Keratinocyte (primary cell): ENCODE results near the gene UNK. TPM values are rescaled to one million over a fixed set of nuclear protein-coding genes. Genes with fewer than 3 reads are reported as not detected.

Source experiments
- DNase-seq: peaks from one replicate; pipeline ENCODE4 v3.0.0-alpha.2; 2011; ENCODE audit warnings: low read depth, missing footprints, low spot score
- FAIRE-seq: peaks from 2 replicates; lab custom pipeline; 2011; peaks lifted over from hg19 to GRCh38; lab: Jason Lieb, UNC
- H2AFZ ChIP-seq: 2 replicates; pipeline ENCODE4 v1.6.0; 2012; ENCODE audit warnings: low read length, control low read depth, inconsistent platforms; ENCODE audit not compliant: control insufficient read depth
- H3K27ac ChIP-seq: 2 replicates; pipeline ENCODE4 v1.5.1; 2011; ENCODE audit warnings: low read length; ENCODE audit not compliant: control insufficient read depth, insufficient read depth
- H3K27me3 ChIP-seq: 3 replicates; pipeline ENCODE4 v1.6.0; 2011; ENCODE audit warnings: low read length; ENCODE audit not compliant: control insufficient read depth, insufficient read depth; ENCODE audit errors: extremely low read depth
- H3K36me3 ChIP-seq, 2 experiments: 2 replicates in 1 of 2; 3 replicates in 1 of 2; pipeline ENCODE4 v1.5.1; 2011; ENCODE audit warnings: low read length in 2 of 2, mild to moderate bottlenecking in 1 of 2; ENCODE audit not compliant: control insufficient read depth in 2 of 2, insufficient read depth in 2 of 2; ENCODE audit errors: extremely low read depth in 1 of 2
- H3K4me1 ChIP-seq: 3 replicates; pipeline ENCODE4 v1.5.1; 2011; ENCODE audit warnings: low read length; ENCODE audit not compliant: control insufficient read depth, insufficient read depth; ENCODE audit errors: extremely low read depth
- H3K4me2 ChIP-seq: 3 replicates; pipeline ENCODE4 v1.6.0; 2011; ENCODE audit warnings: low read depth, low read length; ENCODE audit not compliant: control insufficient read depth, insufficient read depth; ENCODE audit errors: extremely low read depth
- H3K4me3 ChIP-seq, 3 experiments: fragments of 200-600 bp in 1 of 3; sonication (generic) in 1 of 3; 2 replicates in 2 of 3; 3 replicates in 1 of 3; pipeline ENCODE4 v1.5.1; 2011 to 2016; ENCODE audit warnings: low read length in 3 of 3, mild to moderate bottlenecking in 3 of 3, control low read depth in 2 of 3, inconsistent platforms in 1 of 3, low read depth in 1 of 3, mixed read lengths in 1 of 3, mixed run types in 1 of 3, moderate library complexity in 1 of 3; ENCODE audit not compliant: control insufficient read depth in 2 of 3, insufficient read depth in 2 of 3; ENCODE audit errors: extremely low read depth in 1 of 3
- H3K79me2 ChIP-seq: 2 replicates; pipeline ENCODE4 v1.6.0; 2012; ENCODE audit warnings: low read length; ENCODE audit not compliant: control insufficient read depth, insufficient read depth
- H3K9ac ChIP-seq: 3 replicates; pipeline ENCODE4 v1.6.0; 2011; ENCODE audit warnings: low read length; ENCODE audit not compliant: control insufficient read depth, insufficient read depth; ENCODE audit errors: extremely low read depth
- H3K9me1 ChIP-seq: 3 replicates; pipeline ENCODE4 v1.6.0; 2011; ENCODE audit warnings: low read length; ENCODE audit not compliant: control insufficient read depth, insufficient read depth; ENCODE audit errors: extremely low read depth
- H3K9me3 ChIP-seq: 2 replicates; pipeline ENCODE4 v1.5.1; 2012; ENCODE audit warnings: low read depth, low read length; ENCODE audit not compliant: control insufficient read depth
- H4K20me1 ChIP-seq: 3 replicates; pipeline ENCODE4 v1.6.0; 2011; ENCODE audit warnings: low read length; ENCODE audit not compliant: control insufficient read depth, insufficient read depth; ENCODE audit errors: extremely low read depth
- EZH2 ChIP-seq: IDR thresholded peaks from one replicate; pipeline ENCODE4 v1.6.1; 2012; ENCODE audit warnings: inconsistent platforms, mild to moderate bottlenecking, low read length, moderate library complexity
- dilution Hi-C: fragments of 300-500 bp; cut with MboI; formaldehyde crosslinking; loops from one replicate; pipeline ENCODE4 v1.7.0; 2020; ENCODE audit warnings: low sequenced_read_pairs; ENCODE audit not compliant: extremely low pct_ligation_motif_present
- polyA plus RNA-seq, 5 experiments: library from polyadenylated mRNA; depleted of rRNA in 3 of 5; stranded (reverse) in 3 of 5; stranded (forward) in 1 of 5; unstranded in 1 of 5; fragments of >200 nt; gene quantifications; 1 replicate in 1 of 5; 2 replicates in 3 of 5; 3 replicates in 1 of 5; pipeline versions ENCODE4 v1.2.1 to v1.2.3, GENCODE V29; 2011 to 2012; ENCODE audit warnings: missing spikeins in 2 of 5, low read depth in 1 of 5, low replicate concordance in 1 of 5
- TF ChIP-seq, protein P1 (sequence below), 3 experiments: IDR thresholded peaks in 1 of 3; conservative IDR thresholded peaks in 1 of 3; optimal IDR thresholded peaks in 1 of 3; 2 replicates in 2 of 3; 3 replicates in 1 of 3; pipeline versions ENCODE3 to v1.5.1; 2011; ENCODE audit warnings: low read length in 3 of 3, mild to moderate bottlenecking in 3 of 3, moderate library complexity in 2 of 3, control low read depth in 1 of 3, inconsistent platforms in 1 of 3; ENCODE audit not compliant: insufficient read depth in 2 of 3; ENCODE audit errors: extremely low read depth in 1 of 3

UNK gene
- polyA plus RNA-seq, 1 donor (not counting 4 experiments of a cell fraction or from before 2014, with no cell fraction given): 13.0 TPM

DNA sequence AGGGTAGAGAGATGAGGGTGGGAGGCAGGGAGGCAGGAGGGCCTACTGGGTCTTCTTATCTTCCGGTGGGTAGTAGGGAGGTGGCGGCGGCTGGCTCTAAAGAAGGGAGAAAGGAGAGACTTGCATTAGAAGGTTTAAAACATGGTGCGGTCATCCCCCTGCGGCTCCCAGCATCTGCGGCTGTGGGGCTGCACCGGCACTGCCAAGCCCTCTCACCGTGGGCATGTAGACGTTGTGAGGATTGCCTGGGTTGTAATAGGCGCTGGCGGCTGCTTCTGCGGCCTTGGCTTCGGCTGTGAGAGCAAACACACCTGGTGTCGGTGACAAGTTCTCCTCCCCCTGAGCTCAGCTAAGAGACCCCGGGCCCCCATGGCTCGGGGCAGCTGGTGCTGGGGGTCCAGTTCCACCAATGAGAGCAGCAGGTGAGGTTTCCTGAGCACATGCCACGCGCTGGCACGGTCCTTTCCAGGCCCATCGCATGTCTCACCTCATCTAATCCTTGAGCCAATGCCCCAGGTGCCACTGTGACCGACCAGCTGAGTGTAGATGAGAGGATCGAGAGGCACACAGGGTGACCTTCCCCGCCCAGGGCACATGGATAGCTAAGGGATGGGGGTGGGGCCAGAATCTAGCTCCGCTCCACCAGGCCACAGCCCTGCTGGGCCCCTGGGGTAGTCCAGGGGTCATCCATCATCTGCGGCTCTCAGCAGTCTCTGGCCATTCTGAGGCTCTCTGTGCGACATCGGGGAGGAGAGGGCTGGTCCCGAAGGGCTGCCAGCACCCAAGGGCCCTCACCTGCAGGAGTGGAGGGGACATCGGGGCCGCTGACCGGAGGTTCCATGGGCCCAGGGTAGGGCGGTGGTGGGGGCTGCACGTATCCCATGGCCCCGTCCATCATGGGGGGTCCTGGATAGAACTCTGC lies 62.3 kb downstream of the UNK start:
- H3K4me3 ChIP-seq: no peak overlapping the region
- no peaks in the 10 kb centered on the region for H3K79me2 ChIP-seq
- TF ChIP-seq, protein P1, sequence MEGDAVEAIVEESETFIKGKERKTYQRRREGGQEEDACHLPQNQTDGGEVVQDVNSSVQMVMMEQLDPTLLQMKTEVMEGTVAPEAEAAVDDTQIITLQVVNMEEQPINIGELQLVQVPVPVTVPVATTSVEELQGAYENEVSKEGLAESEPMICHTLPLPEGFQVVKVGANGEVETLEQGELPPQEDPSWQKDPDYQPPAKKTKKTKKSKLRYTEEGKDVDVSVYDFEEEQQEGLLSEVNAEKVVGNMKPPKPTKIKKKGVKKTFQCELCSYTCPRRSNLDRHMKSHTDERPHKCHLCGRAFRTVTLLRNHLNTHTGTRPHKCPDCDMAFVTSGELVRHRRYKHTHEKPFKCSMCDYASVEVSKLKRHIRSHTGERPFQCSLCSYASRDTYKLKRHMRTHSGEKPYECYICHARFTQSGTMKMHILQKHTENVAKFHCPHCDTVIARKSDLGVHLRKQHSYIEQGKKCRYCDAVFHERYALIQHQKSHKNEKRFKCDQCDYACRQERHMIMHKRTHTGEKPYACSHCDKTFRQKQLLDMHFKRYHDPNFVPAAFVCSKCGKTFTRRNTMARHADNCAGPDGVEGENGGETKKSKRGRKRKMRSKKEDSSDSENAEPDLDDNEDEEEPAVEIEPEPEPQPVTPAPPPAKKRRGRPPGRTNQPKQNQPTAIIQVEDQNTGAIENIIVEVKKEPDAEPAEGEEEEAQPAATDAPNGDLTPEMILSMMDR (optimal IDR thresholded peaks at IDR 0.05 in 1 of 3, IDR thresholded peaks at IDR 0.05 in 1 of 3, conservative IDR thresholded peaks at IDR 0.05 in 1 of 3; ENCODE audit: extremely low read depth in 1 of 3, insufficient read depth in 2 of 3, low read length in 3 of 3): no peak
- no peak for TF ChIP-seq EZH2
- no peaks in the 10 kb centered on the region for H4K20me1 ChIP-seq
- dilution Hi-C loops: no loop called here
- DNase-seq: no peak
- no peaks in the 10 kb centered on the region for H3K9me3 ChIP-seq
- peaks cover 20% of the 10 kb centered on the region for H3K4me1 ChIP-seq
- no peak overlapping the region for H3K9ac ChIP-seq
- H3K27ac ChIP-seq: no peak overlapping the region
- no peak overlapping the region for H2AFZ ChIP-seq
- no peak overlapping the region for H3K4me2 ChIP-seq
- H3K9me1 ChIP-seq: no peaks in the 10 kb centered on the region
- peaks cover 24 to 37% of the 10 kb centered on the region in 2 experiments for H3K36me3 ChIP-seq
- FAIRE-seq: no peak
- H3K27me3 ChIP-seq: no peaks in the 10 kb centered on the region

DNA sequence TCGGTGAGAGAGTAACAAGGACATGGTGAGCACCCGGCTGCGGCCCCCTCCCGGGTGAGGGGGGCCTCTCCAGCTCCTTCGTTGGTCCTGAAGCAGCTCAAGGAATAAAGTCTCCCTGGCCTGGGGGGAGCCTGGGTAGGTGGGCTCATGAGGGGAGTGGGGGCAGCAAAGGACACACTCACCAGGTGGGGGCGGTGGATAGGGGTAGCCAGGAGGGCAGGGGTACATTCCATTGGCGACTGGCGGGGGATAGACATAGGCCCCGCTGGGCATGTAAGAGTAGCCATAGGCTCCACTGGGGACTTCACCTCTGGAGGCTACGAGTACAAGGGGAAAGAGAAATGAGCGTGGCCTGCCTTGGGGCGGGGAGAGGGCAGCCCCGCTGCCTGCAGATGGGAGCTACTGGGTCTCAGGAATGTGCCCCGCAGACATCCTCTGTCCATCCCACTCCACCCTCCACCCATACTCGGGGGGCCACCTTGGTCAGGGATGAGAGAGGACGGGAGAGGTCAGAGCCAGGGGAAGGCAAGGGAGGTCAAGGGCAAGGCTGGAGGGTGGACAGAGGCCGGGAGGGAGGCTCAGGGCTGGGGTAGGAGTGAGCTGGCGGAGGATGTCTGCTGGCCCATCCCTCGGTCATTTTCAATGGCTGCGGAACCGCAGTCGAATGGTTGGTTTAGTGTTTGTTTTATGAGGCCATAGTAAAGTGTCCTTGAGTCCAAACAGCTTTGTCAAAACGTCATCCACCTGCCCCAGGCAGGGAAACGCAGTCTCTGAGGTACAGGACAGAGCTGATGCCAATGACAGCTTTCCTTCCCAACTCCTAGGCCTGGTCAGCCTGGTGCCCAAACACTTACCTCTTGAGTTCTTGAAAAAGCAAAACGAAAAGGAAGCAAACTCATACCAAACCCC lies 63.3 kb downstream of the UNK start:
- Histone ChIP-seq H3K9ac (no peak overlapping the region), H4K20me1 (no peaks in the 10 kb centered on the region), H3K36me3 (peaks cover 24 to 37% of the 10 kb centered on the region in 2 experiments), H2AFZ (no peak overlapping the region), H3K27me3 (no peaks in the 10 kb centered on the region), H3K4me3 (no peak overlapping the region), H3K9me1 (no peaks in the 10 kb centered on the region), H3K4me1 (peaks cover 20% of the 10 kb centered on the region), H3K27ac (no peak overlapping the region), H3K9me3 (no peaks in the 10 kb centered on the region), H3K79me2 (peaks cover 3% of the 10 kb centered on the region), H3K4me2 (no peak overlapping the region)
- DNase-seq (no peak), FAIRE-seq (no peak)
- dilution Hi-C loops: no loop called here
- no peak for TF ChIP-seq EZH2
- TF ChIP-seq, protein P1 (optimal IDR thresholded peaks at IDR 0.05 in 1 of 3, IDR thresholded peaks at IDR 0.05 in 1 of 3, conservative IDR thresholded peaks at IDR 0.05 in 1 of 3; ENCODE audit: extremely low read depth in 1 of 3, insufficient read depth in 2 of 3, low read length in 3 of 3): no peak
